Measurements from ENCODE around the gene QPCTL. TPM values are rescaled to one million over a fixed set of nuclear protein-coding genes. Genes with fewer than 3 reads are reported as not detected.

Gene QPCTL
- total and polyA plus RNA-seq, 10 of the 15 experiments (the other 5 are each of a cell fraction or from before 2014, with no cell fraction given), result 1.1 to 22.6 (median 11.2) TPM

- TF ChIP-seq PKNOX1 (IDR thresholded peaks at IDR 0.05) (peak; percentile 66; the same call in 1 of the 2 replicates), NFIC (IDR thresholded peaks at IDR 0.05; ENCODE audit: low read depth, low read length) (peak; percentile 41; the same call in 1 of the 2 replicates), IRF5 (IDR thresholded peaks at IDR 0.05; ENCODE audit: borderline replicate concordance) (no peak), ESRRA (IDR thresholded peaks at IDR 0.05; ENCODE audit: low read length) (no peak), PRDM15 (CRISPR knock-in tag; IDR thresholded peaks at IDR 0.05) (no peak), EED (IDR thresholded peaks at IDR 0.05; ENCODE audit: low read depth) (peak; percentile 75), EP300 (IDR thresholded peaks at IDR 0.05; ENCODE audit: borderline replicate concordance in 1 of 2, control insufficient read depth in 1 of 2, low read depth in 2 of 2, low read length in 2 of 2) (peak in 1 of 2 experiments; percentile 17; a peak in 2 of 4 replicates), POLR2AphosphoS5 (IDR thresholded peaks at IDR 0.05; ENCODE audit: low read length) (no peak; the same call in 1 of the 2 replicates), RELA (IDR thresholded peaks at IDR 0.05; ENCODE audit: borderline replicate concordance, partially characterized antibody) (peak; percentile 57), STAT1 (conservative IDR thresholded peaks at IDR 0.05) (0 out of 2 replicates have a peak, but pooled peaks have one; percentile 19), TARDBP (IDR thresholded peaks at IDR 0.05; ENCODE audit: borderline replicate concordance) (no peak), IRF3 (IDR thresholded peaks at IDR 0.05) (no peak), MXI1 (IDR thresholded peaks at IDR 0.05; ENCODE audit: low read depth, low read length) (0 out of 2 replicates have a peak, but pooled peaks have one; percentile 29), IKZF2 (IDR thresholded peaks at IDR 0.05) (peak; percentile 40 to 61; a peak in 1 of 4 replicates), ZNF384 (IDR thresholded peaks at IDR 0.05; ENCODE audit: borderline replicate concordance, low read depth, low read length) (peak; percentile 64; the same call in 1 of the 2 replicates), TCF7 (IDR thresholded peaks at IDR 0.05; ENCODE audit: borderline replicate concordance) (no peak), CHD2 (IDR thresholded peaks at IDR 0.05; ENCODE audit: borderline replicate concordance, low read depth, low read length) (0 out of 2 replicates have a peak, but pooled peaks have one; percentile 35), NR2C2 (IDR thresholded peaks at IDR 0.05; ENCODE audit: borderline replicate concordance, control insufficient read depth, insufficient read length, low read depth) (no peak)
Observed at GRCh38 chr19:45643024-45643926, 49.2 kb upstream of the QPCTL start (continued).
